GM10266 (cell line): ENCODE measurements around the gene CHRNA4.

Source experiments
- DNase-seq: peaks from one replicate; pipeline ENCODE4 v3.0.0; 2012; ENCODE audit errors: extremely low spot score
- TF ChIP-seq, protein P1 (sequence below): IDR thresholded peaks from 2 replicates; pipeline ENCODE4 v1.5.1; 2012; ENCODE audit warnings: mild to moderate bottlenecking, low read depth; ENCODE audit not compliant: control insufficient read depth, insufficient read depth; ENCODE audit errors: missing control alignments

Gene CHRNA4

DNA sequence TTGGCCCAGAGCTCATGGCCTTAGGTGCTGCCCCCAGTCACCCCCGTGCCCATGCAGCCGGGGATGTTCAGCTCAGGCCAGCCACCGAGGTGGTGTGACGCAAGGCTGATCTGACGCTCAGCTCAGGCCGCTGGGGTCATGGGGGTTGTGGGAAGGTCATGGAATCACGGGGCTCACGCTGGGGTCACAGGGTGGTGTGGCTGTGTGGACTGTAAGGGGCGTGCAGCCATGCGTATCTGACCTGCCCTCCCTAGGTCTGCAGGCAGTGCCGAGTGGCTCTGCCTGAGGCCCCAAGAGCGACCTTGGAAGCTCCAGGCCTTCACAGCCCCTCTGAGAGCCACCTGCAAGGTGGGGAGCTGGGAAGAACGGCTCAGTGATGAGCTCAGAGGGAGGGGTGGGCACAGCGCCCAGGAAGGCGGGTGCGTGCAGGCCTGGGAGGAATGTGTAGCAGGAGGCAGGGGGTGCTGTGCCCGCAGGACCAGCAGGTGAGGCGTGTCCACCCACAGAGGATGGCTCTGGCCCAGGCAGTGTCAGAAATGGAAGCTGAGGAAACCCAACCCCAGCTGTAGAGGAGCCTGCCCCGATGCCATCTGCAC, 27.8 kb downstream of the CHRNA4 start:
- TF ChIP-seq, protein P1, sequence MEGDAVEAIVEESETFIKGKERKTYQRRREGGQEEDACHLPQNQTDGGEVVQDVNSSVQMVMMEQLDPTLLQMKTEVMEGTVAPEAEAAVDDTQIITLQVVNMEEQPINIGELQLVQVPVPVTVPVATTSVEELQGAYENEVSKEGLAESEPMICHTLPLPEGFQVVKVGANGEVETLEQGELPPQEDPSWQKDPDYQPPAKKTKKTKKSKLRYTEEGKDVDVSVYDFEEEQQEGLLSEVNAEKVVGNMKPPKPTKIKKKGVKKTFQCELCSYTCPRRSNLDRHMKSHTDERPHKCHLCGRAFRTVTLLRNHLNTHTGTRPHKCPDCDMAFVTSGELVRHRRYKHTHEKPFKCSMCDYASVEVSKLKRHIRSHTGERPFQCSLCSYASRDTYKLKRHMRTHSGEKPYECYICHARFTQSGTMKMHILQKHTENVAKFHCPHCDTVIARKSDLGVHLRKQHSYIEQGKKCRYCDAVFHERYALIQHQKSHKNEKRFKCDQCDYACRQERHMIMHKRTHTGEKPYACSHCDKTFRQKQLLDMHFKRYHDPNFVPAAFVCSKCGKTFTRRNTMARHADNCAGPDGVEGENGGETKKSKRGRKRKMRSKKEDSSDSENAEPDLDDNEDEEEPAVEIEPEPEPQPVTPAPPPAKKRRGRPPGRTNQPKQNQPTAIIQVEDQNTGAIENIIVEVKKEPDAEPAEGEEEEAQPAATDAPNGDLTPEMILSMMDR, result no peak
- DNase-seq, result no peak

DNA sequence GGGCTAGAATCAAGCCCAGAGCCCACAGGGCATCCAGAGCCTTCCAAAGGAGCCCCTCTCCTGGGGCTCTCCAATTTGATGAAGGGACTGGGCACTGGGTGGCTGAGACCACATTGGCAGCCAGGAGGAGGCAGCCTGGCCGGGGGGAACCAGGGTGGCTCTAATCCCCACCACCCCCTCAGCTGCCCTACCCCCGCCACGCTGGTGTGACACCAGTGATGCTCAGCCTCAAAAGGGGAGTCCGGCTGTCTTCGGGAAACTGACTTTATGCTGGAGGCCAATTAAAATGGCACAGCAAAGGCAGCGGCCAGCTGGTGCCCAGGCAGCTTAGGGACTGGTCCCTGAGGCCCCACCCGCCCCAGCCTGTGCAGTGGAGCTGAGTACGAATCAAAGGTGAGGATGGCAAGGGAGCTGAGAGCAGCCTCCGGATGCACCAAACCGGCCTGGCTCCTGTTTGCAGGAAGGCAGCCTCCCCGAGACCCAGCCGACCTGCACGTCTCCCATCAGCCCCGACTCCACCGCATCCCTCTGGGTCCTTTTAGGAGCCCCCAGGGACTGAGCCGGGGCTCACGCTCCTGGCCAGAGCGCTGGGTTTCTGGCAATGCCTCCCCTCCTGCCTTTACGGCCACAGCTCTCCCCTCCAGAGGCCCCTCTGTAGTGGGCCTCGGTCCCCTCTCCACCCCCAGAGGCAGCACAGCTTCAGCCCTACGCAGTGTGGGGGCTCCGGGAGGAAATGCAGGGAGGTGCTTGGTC, 28.5 kb downstream of the CHRNA4 start:
- TF ChIP-seq, protein P1, result no peak
- DNase-seq, result no peak

DNA sequence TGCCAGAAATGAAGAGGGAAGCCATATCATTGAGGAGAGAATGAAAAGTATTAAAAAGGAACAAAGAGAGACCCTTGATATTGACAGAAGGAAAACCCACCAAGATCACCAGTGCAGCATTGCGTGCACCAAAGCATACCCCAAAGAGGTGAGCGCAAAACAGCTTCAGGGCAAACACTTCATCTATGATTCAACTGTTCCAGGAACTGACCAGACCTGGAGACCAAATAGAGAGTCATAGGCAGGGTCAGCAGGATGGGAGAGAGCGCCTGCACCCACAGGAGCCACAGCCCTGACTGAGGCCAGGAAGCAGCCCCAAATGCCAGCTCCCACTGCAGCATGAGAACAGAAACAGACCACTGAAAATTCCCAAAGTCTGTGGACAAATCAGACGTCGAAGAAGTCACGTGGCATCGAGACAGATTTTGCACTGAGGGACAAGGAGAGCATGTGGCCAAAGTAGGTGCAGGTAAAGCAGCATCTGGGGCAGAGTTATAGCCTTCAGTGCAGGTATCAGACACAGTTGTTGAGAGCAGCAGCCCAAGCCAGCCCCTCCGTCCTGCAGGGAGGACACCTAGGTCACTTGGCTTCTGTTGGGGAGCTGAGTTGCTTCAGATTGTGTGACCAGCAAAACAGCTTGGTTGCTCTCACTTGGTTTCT, 29.3 kb downstream of the CHRNA4 start:
- no peak for DNase-seq
- TF ChIP-seq, protein P1, result no peak

DNA sequence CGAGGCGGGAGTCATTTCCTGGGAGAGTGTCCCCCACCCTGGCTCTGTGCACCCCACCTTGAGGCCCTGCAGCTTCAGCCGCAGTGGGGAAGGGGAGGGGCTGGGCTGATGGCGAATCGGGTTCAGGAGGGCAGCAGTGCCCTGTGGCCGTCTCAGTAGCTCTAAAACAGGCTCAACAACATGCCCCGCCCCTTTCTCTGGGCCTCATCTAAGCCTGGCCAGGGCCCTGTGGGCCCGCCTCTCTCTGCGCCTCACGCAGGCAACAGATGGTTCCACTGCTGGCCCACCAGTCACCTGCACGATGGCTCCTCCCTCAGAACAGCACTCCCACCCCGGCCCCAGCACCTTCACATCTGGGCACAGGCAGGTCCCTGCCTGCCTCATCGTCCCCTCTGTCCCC, 30.2 kb downstream of the CHRNA4 start:
- no peak for DNase-seq
- TF ChIP-seq, protein P1, result no peak

DNA sequence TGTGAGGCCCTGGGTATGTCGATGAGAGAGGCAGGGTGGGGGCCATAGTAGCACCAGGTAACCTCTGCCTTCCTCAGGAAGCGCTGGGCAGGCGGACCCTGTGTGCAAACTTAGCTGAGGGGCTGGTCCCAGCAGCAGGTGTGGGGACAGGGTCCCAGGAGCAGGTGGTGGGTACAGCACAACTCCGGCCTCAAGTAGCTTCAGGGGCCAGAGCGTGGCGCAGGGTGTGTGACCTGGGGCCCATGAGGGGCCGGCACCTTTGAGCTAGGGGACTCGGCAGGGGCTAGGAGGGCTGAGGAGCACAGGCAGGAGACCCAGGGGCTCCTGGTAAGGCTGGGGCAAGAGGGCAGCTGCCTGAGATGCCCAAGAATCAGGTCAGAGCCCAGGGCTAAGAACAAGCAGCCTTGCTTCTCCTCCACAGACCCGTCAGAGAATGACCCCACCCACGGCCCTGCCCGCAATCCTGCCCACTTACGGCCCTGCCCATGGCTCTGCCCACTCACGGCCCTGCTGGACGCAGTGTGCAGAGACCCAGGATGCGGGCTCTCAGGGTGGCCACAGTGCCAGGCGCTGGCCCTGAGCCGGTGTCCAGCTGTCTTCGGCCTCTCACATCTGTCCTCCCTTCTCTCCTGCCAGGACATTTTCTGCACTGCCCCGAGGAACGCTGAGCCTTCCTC, 30.9 kb downstream of the CHRNA4 start:
- TF ChIP-seq, protein P1, result no peak
- DNase-seq, result no peak

DNA sequence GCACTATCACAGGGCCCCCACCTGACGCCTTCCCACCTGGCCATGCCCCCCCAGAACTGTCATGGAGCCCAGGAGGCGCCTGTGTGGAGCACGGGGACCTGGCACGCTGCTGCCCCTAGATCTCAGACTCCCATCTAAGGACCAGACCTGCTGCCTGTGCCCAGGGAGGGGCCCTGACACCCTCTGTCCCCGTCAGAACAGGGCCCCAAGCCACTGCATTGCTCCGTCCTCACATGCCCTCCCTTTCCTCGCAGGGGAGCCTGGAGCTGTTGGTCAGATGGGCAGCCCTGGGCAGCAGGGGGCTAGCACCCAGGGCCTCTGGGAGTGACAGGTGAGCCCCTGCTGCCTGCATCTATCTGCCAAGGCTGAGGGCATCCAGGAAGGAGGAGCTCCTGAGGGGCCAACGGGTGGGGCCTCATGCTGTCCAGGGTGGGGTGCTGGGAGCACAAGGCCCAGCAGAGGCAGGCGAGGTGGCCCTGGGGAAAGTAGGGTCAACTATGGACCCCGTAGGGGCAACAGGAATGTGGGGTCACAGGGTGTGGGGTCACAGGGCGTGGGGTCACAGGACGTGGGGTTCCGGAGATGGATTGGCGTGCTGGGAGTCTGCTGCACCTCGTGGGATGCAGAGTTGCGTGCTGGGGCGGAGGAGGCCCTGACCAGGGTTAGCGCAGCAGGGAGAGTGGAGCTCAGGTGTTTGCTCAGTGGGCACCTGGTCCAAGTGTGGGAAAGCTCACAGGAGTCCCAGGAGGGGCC, 31.6 kb downstream of the CHRNA4 start:
- TF ChIP-seq, protein P1, result no peak
- DNase-seq, result no peak
